H1 (cell line): ENCODE measurements around the gene ACSL6. TPM values are rescaled to one million over a fixed set of nuclear protein-coding genes. Genes with fewer than 3 reads are reported as not detected.

ENCODE experiments used
- CTCF ChIA-PET: fragments of 300-600 bp; sonication (Branson Sonifier 250); formaldehyde crosslinking; loops from one replicate; lab custom pipeline; 2021; ENCODE audit not compliant: partially characterized antibody; lab: Charles Lee
- POLR2A ChIA-PET: fragments of 300-600 bp; sonication (Branson Sonifier 250); formaldehyde crosslinking; loops from one replicate; lab custom pipeline; 2021; ENCODE audit warnings: inconsistent platforms; ENCODE audit not compliant: partially characterized antibody; lab: Charles Lee
- DNase-seq, 2 experiments: peaks; one replicate each; pipeline versions ENCODE4 v3.0.0 to v3.0.0-alpha.2; 2010 to 2022; ENCODE audit warnings: low spot score in 2 of 2, low read depth in 1 of 2, mixed read lengths in 1 of 2
- FAIRE-seq: peaks from 2 replicates; lab custom pipeline; 2011; peaks lifted over from hg19 to GRCh38; lab: Jason Lieb, UNC
- H2AFZ ChIP-seq: 2 replicates; pipeline ENCODE4 v1.8.1; 2012; ENCODE audit warnings: low read length, inconsistent platforms
- H2AK5ac ChIP-seq: 2 replicates; pipeline ENCODE4 v1.6.1; 2013; ENCODE audit warnings: low read depth, low read length
- H2BK120ac ChIP-seq: replicated peaks from 2 replicates; pipeline ENCODE3; 2013; ENCODE audit warnings: low read depth, low read length, inconsistent platforms
- H2BK12ac ChIP-seq: 2 replicates; pipeline ENCODE4 v1.6.1; 2013; ENCODE audit warnings: low read depth, low read length
- H2BK15ac ChIP-seq: 2 replicates; pipeline ENCODE4 v1.6.1; 2013; ENCODE audit warnings: low read length
- H2BK20ac ChIP-seq: 2 replicates; pipeline ENCODE4 v1.6.1; 2013; ENCODE audit warnings: low read length
- H2BK5ac ChIP-seq: 2 replicates; pipeline ENCODE4 v1.6.1; 2013; ENCODE audit warnings: low read depth, low read length
- H3K14ac ChIP-seq: 2 replicates; pipeline ENCODE4 v1.6.1; 2013; ENCODE audit warnings: inconsistent platforms; ENCODE audit not compliant: insufficient read length
- H3K18ac ChIP-seq: 2 replicates; pipeline ENCODE4 v1.6.1; 2013; ENCODE audit warnings: low read length; ENCODE audit errors: extremely low read depth
- H3K23ac ChIP-seq: 2 replicates; pipeline ENCODE4 v1.6.1; 2013; ENCODE audit warnings: inconsistent platforms; ENCODE audit not compliant: insufficient read length
- H3K23me2 ChIP-seq: 2 replicates; pipeline ENCODE4 v1.6.1; 2013; ENCODE audit warnings: low read depth, low read length
- H3K27ac ChIP-seq: 2 replicates; pipeline ENCODE4 v1.6.1; 2011; ENCODE audit warnings: low read depth, low read length, inconsistent platforms
- H3K27me3 ChIP-seq, 4 experiments: replicated peaks in 1 of 4; 1 replicate in 1 of 4; 2 replicates in 3 of 4; pipeline versions ENCODE4 v1.6.1 to v1.8.1; 2011 to 2013; ENCODE audit warnings: low read length in 3 of 4, mild to moderate bottlenecking in 3 of 4, inconsistent platforms in 2 of 4, mixed read lengths in 2 of 4, moderate library complexity in 1 of 4; ENCODE audit not compliant: control insufficient read depth in 3 of 4, insufficient read depth in 3 of 4; ENCODE audit errors: extremely low read depth in 1 of 4
- H3K36me3 ChIP-seq, 4 experiments: 2 replicates each; pipeline versions ENCODE4 v1.6.1 to v1.8.1; 2011 to 2013; ENCODE audit warnings: mild to moderate bottlenecking in 4 of 4, low read length in 3 of 4, moderate library complexity in 2 of 4, control low read depth in 1 of 4, inconsistent platforms in 1 of 4; ENCODE audit not compliant: insufficient read depth in 4 of 4, control insufficient read depth in 2 of 4
- H3K4ac ChIP-seq: replicated peaks from 2 replicates; pipeline ENCODE3; 2013; ENCODE audit warnings: low read length, low read depth, mixed read lengths, inconsistent platforms; ENCODE audit not compliant: insufficient read length
- H3K4me1 ChIP-seq, 4 experiments: replicated peaks in 1 of 4; 1 replicate in 1 of 4; 2 replicates in 3 of 4; pipeline versions ENCODE4 v1.6.1 to v1.8.1; 2011 to 2013; ENCODE audit warnings: low read length in 3 of 4, inconsistent platforms in 2 of 4, mixed read lengths in 1 of 4; ENCODE audit not compliant: insufficient read depth in 4 of 4, control insufficient read depth in 3 of 4
- H3K4me2 ChIP-seq, 2 experiments: 2 replicates each; pipeline versions ENCODE4 v1.6.1 to v1.8.1; 2011 to 2013; ENCODE audit warnings: low read depth in 2 of 2, low read length in 2 of 2, control low read depth in 1 of 2, inconsistent platforms in 1 of 2, mild to moderate bottlenecking in 1 of 2; ENCODE audit not compliant: insufficient read depth in 1 of 2
- H3K4me3 ChIP-seq, 4 experiments: fragments of 200-600, 300-600 bp in 1 of 4; sonication (generic), shearing (Covaris generic), sonication (Bioruptor Twin) in 1 of 4; 2 replicates each; pipeline versions ENCODE4 v1.5.1 to v1.8.1; 2011 to 2016; ENCODE audit warnings: low read length in 4 of 4, low read depth in 3 of 4, control low read depth in 2 of 4, inconsistent platforms in 2 of 4, mild to moderate bottlenecking in 2 of 4, mixed read lengths in 1 of 4, moderate library complexity in 1 of 4; ENCODE audit not compliant: insufficient read depth in 2 of 4; ENCODE audit errors: extremely low read depth in 1 of 4
- H3K56ac ChIP-seq: replicated peaks from 2 replicates; pipeline ENCODE3; 2013; ENCODE audit warnings: low read depth, mild to moderate bottlenecking, mixed read lengths, low read length, inconsistent platforms; ENCODE audit not compliant: insufficient read length
- H3K79me1 ChIP-seq: 2 replicates; pipeline ENCODE4 v1.6.1; 2013; ENCODE audit warnings: low read depth, low read length, control low read depth
- H3K79me2 ChIP-seq, 2 experiments: 2 replicates each; pipeline versions ENCODE4 v1.6.1 to v1.8.1; 2012 to 2013; ENCODE audit warnings: low read length in 2 of 2, mild to moderate bottlenecking in 2 of 2, inconsistent platforms in 1 of 2; ENCODE audit not compliant: insufficient read depth in 2 of 2, control insufficient read depth in 1 of 2
- H3K9ac ChIP-seq, 4 experiments: replicated peaks in 1 of 4; 1 replicate in 1 of 4; 2 replicates in 3 of 4; pipeline versions ENCODE4 v1.6.1 to v1.8.1; 2011 to 2013; ENCODE audit warnings: low read depth in 3 of 4, low read length in 3 of 4, control low read depth in 2 of 4, mild to moderate bottlenecking in 2 of 4, moderate library complexity in 2 of 4, inconsistent platforms in 1 of 4; ENCODE audit errors: extremely low read depth in 1 of 4
- H3K9me3 ChIP-seq, 2 experiments: 2 replicates each; pipeline versions ENCODE4 v1.6.1 to v1.8.1; 2012 to 2013; ENCODE audit warnings: mild to moderate bottlenecking in 2 of 2, moderate library complexity in 2 of 2, control low read depth in 1 of 2, inconsistent platforms in 1 of 2, low read depth in 1 of 2, low read length in 1 of 2, mixed read lengths in 1 of 2; ENCODE audit not compliant: insufficient read depth in 2 of 2
- H4K20me1 ChIP-seq, 2 experiments: replicated peaks in 1 of 2; 2 replicates each; pipeline versions ENCODE3 to v1.8.1; 2011 to 2013; ENCODE audit warnings: inconsistent platforms in 2 of 2, low read length in 2 of 2, mild to moderate bottlenecking in 1 of 2; ENCODE audit not compliant: insufficient read depth in 2 of 2, control insufficient read depth in 1 of 2
- H4K5ac ChIP-seq: 2 replicates; pipeline ENCODE4 v1.6.1; 2013; ENCODE audit warnings: low read length, low read depth, mixed read lengths, inconsistent platforms; ENCODE audit not compliant: insufficient read length
- H4K8ac ChIP-seq: 2 replicates; pipeline ENCODE4 v1.8.0; 2013; ENCODE audit warnings: mild to moderate bottlenecking, moderate library complexity, low read length, inconsistent platforms; ENCODE audit not compliant: insufficient read depth; ENCODE audit errors: extremely low read depth
- H4K91ac ChIP-seq: replicated peaks from 2 replicates; pipeline ENCODE3; 2013; ENCODE audit warnings: low read length, mixed read lengths, inconsistent platforms; ENCODE audit not compliant: insufficient read length
- BRCA1 ChIP-seq: IDR thresholded peaks from 2 replicates; pipeline ENCODE4 v1.6.1; 2012; ENCODE audit warnings: low read depth, low read length, improper control_type of control experiment
- CEBPB ChIP-seq: IDR thresholded peaks from 2 replicates; pipeline ENCODE4 v1.6.1; 2012; ENCODE audit warnings: low read depth, low read length
- EGR1 ChIP-seq: IDR thresholded peaks from 2 replicates; pipeline ENCODE4 v1.6.1; 2011; ENCODE audit warnings: low read depth, low read length, borderline replicate concordance
- GABPA ChIP-seq: IDR thresholded peaks from 2 replicates; pipeline ENCODE4 v1.6.1; 2011; ENCODE audit warnings: mild to moderate bottlenecking, low read length, moderate library complexity, borderline replicate concordance; ENCODE audit not compliant: insufficient read depth
- GTF2F1 ChIP-seq: IDR thresholded peaks from 2 replicates; pipeline ENCODE4 v1.6.1; 2012; ENCODE audit warnings: low read depth, low read length, improper control_type of control experiment, borderline replicate concordance
- RBBP5 ChIP-seq: IDR thresholded peaks from 2 replicates; pipeline ENCODE4 v1.7.1; 2012; ENCODE audit warnings: low read depth, mild to moderate bottlenecking, inconsistent platforms, low read length, moderate library complexity, borderline replicate concordance
- SP1 ChIP-seq: IDR thresholded peaks from 2 replicates; pipeline ENCODE4 v1.6.1; 2011; ENCODE audit warnings: low read depth, low read length
- YY1 ChIP-seq: IDR thresholded peaks from 2 replicates; pipeline ENCODE4 v1.6.1; 2011; ENCODE audit warnings: low read depth, mild to moderate bottlenecking, low read length
- WGBS, 2 experiments: shearing (Covaris generic) in 1 of 2; methylation state at CpG; one replicate each; pipeline versions ENCODE4 v1.1.6 to v1.1.7; 2013 to 2015; ENCODE audit warnings: low lambda C conversion rate in 2 of 2, mixed read lengths in 2 of 2, inconsistent platforms in 1 of 2, low coverage in 1 of 2, missing lambda C conversion rate in 1 of 2; ENCODE audit not compliant: insufficient replicate concordance in 2 of 2, insufficient coverage in 1 of 2, insufficient read length in 1 of 2; ENCODE audit errors: extremely low coverage in 1 of 2, missing lambda C conversion rate in 1 of 2; 5-methylcytosine and 5-hydroxymethylcytosine counted together
- polyA plus RNA-seq, 7 experiments: library from polyadenylated mRNA; depleted of rRNA in 3 of 7; stranded (reverse) in 5 of 7; unstranded in 2 of 7; fragments of >200 nt in 5 of 7; fragments of 200-250 nt in 2 of 7; gene quantifications; 1 replicate in 5 of 7; 2 replicates in 1 of 7; 4 replicates in 1 of 7; pipeline versions ENCODE4 v1.2.1 to v1.2.3, GENCODE V29; 2011 to 2013; ENCODE audit warnings: missing spikeins in 2 of 7, mixed read lengths in 2 of 7
- total RNA-seq: library from RNA; stranded (reverse); fragmentation: NEBNext Ultra II Directional; extraction: Animal tissue kit (Norgen Biotek cat#: 25700); gene quantifications from 2 replicates; pipeline ENCODE4 v1.2.1, GENCODE V29; 2021
- TF ChIP-seq, protein P1 (sequence below), 3 experiments: IDR thresholded peaks; 1 replicate in 2 of 3; 2 replicates in 1 of 3; pipeline versions ENCODE4 v1.5.1 to v1.6.1; 2011; ENCODE audit warnings: low read length in 3 of 3, mild to moderate bottlenecking in 3 of 3, inconsistent platforms in 2 of 3, low read depth in 1 of 3, moderate library complexity in 1 of 3; ENCODE audit not compliant: insufficient read depth in 1 of 3; ENCODE audit errors: control extremely low read depth in 1 of 3

The ACSL6 gene
- total and polyA plus RNA-seq, 2 of the 8 experiments (the other 6 are each of a cell fraction or from before 2014, with no cell fraction given) = 2.3 to 2.4 TPM

DNA sequence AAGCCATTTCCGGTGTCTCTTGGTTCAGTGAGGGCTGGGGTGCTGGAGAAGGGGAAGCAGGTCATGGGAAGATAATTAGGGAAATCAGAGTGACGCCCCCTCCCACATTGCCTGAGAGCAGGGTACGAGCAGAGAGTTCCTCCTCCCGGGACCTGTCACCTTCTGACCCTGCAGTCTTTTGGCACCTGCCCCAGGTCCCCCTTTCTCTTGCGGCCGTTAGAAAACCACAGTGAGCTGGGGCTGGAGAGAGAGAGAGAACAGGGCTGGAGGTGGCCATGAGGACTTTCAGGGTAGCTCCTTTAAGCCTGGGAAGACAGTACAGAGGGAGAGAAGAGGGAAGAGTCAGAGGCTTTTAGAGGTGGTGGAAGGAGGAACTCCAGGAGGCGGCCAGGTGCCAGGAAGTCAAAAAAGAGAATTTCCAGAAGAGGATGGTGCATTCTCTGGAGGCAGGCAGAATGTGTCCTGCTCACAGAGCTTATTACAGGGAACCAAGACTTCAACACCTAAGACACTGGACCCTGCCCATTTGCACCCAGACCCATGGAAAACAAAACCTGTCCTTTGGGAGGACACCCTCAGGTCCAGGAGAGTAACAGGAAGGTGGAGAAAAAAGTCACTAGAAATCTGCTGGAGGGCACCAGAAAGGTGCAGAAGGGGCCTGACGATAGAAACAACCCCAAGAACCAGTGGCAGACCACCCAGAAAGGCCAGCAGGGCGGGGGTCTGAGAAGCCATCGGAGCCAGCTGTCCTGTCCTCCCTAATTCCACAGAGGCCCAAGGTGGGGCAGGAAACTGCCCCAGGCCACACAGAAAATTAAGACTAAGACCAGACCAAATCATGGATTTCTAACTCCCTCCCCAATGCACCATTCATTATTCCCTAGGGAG lies 6.5 kb upstream of the ACSL6 start:
- H3K4me1 ChIP-seq = no peaks in the 10 kb centered on the region
- H2BK5ac ChIP-seq = no peak overlapping the region
- no peak overlapping the region for H3K23ac ChIP-seq
- DNase-seq (peak in 1 of 2 experiments; percentile 35), FAIRE-seq (no peak)
- H4K91ac ChIP-seq = no peak overlapping the region
- no peak overlapping the region for H2AFZ ChIP-seq
- H4K8ac ChIP-seq = no peak overlapping the region
- 91% methylated on average over 10 of the region's 10 CpGs; no CpG with 5 or more reads in 1 of the 2 experiments for WGBS, 2 experiments
- CTCF ChIA-PET = interaction anchor here (3.0 kb wide), 1 partner anchor 10 kb away, joined by 10 read pairs; no protein-coding TSS in a partner anchor
- H3K18ac ChIP-seq = no peak overlapping the region
- H2BK20ac ChIP-seq = no peak overlapping the region
- POLR2A ChIA-PET = no interaction called here
- H3K14ac ChIP-seq = no peak overlapping the region
- no peak overlapping the region for H3K4me3 ChIP-seq
- no peak overlapping the region for H3K4ac ChIP-seq
- H4K20me1 ChIP-seq = peaks cover 0 to 4% of the 10 kb centered on the region in 2 experiments
- H2AK5ac ChIP-seq = no peak overlapping the region
- H3K79me2 ChIP-seq = no peaks in the 10 kb centered on the region
- no peaks in the 10 kb centered on the region for H3K36me3 ChIP-seq
- H3K23me2 ChIP-seq = peaks cover 2% of the 10 kb centered on the region; the same call in 1 of the 2 replicates
- no peaks in the 10 kb centered on the region for H3K27me3 ChIP-seq
- H3K27ac ChIP-seq = no peak overlapping the region
- H3K4me2 ChIP-seq = no peak overlapping the region
- no peak overlapping the region for H2BK12ac ChIP-seq
- no peaks in the 10 kb centered on the region for H3K9me3 ChIP-seq
- no peak overlapping the region for H4K5ac ChIP-seq
- no peak overlapping the region for H2BK15ac ChIP-seq
- H2BK120ac ChIP-seq = no peak overlapping the region
- no peak overlapping the region for H3K56ac ChIP-seq
- H3K9ac ChIP-seq = no peak overlapping the region
- no peaks in the 10 kb centered on the region for H3K79me1 ChIP-seq
- TF ChIP-seq SP1 = no peak
- no peak for TF ChIP-seq BRCA1
- TF ChIP-seq GTF2F1 = no peak
- TF ChIP-seq CEBPB = no peak
- TF ChIP-seq YY1 = no peak
- TF ChIP-seq, protein P1, sequence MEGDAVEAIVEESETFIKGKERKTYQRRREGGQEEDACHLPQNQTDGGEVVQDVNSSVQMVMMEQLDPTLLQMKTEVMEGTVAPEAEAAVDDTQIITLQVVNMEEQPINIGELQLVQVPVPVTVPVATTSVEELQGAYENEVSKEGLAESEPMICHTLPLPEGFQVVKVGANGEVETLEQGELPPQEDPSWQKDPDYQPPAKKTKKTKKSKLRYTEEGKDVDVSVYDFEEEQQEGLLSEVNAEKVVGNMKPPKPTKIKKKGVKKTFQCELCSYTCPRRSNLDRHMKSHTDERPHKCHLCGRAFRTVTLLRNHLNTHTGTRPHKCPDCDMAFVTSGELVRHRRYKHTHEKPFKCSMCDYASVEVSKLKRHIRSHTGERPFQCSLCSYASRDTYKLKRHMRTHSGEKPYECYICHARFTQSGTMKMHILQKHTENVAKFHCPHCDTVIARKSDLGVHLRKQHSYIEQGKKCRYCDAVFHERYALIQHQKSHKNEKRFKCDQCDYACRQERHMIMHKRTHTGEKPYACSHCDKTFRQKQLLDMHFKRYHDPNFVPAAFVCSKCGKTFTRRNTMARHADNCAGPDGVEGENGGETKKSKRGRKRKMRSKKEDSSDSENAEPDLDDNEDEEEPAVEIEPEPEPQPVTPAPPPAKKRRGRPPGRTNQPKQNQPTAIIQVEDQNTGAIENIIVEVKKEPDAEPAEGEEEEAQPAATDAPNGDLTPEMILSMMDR (IDR thresholded peaks at IDR 0.05; ENCODE audit: control extremely low read depth in 1 of 3, insufficient read depth in 1 of 3, low read depth in 1 of 3, low read length in 3 of 3) = no peak
- TF ChIP-seq GABPA = no peak
- TF ChIP-seq EGR1 = no peak
- no peak for TF ChIP-seq RBBP5
